HL-60 (cell line): ENCODE results near the gene RNFT1.
"Not testable (repeated sequence)": the region's sequence is repeated elsewhere in the genome, so short reads cannot be mapped to it uniquely, and the experiment has no call there.

Experiments
- DNase-seq, 2 experiments: peaks; one replicate each; pipeline ENCODE4 v3.0.0-alpha.2; 2010 to 2020; ENCODE audit warnings: low read depth in 1 of 2, low spot score in 1 of 2
- H3K27ac ChIP-seq: fragments of 250-450 bp; sonication (Bioruptor Pico); replicated peaks from 2 replicates; pipeline ENCODE4 v1.5.1; 2020; ENCODE audit warnings: mild to moderate bottlenecking, moderate library complexity
- H3K27me3 ChIP-seq: fragments of 250-450 bp; sonication (Bioruptor Pico); 2 replicates; pipeline ENCODE4 v1.5.1; 2021; ENCODE audit warnings: mild to moderate bottlenecking, moderate library complexity; ENCODE audit not compliant: insufficient read depth, poor library complexity, severe bottlenecking
- H3K4me3 ChIP-seq: replicated peaks from 2 replicates; pipeline ENCODE4 v1.5.1; 2011; ENCODE audit warnings: mild to moderate bottlenecking, control low read depth, low read length; ENCODE audit not compliant: insufficient read depth
- GABPA ChIP-seq: IDR thresholded peaks from 2 replicates; pipeline ENCODE4 v1.6.1; 2012; ENCODE audit warnings: low read depth
- POLR2AphosphoS5 ChIP-seq: IDR thresholded peaks from 2 replicates; pipeline ENCODE4 v1.6.1; 2012; ENCODE audit warnings: low read depth
- SPI1 ChIP-seq: IDR thresholded peaks from 2 replicates; pipeline ENCODE4 v1.6.1; 2012; ENCODE audit warnings: low read depth, mild to moderate bottlenecking, borderline replicate concordance
- long read RNA-seq: library from polyadenylated mRNA; unstranded; transcript quantifications from one replicate; pipeline ENCODE4 v2.0.0, GENCODE V29; 2020
- TF ChIP-seq, protein P1 (sequence below): IDR thresholded peaks from 2 replicates; pipeline ENCODE4 v1.6.1; 2012; ENCODE audit warnings: low read depth; ENCODE audit not compliant: insufficient replicate concordance
- TF ChIP-seq, protein P2 (sequence below): IDR thresholded peaks from one replicate; pipeline ENCODE4 v1.5.1; 2011; ENCODE audit warnings: low read length, control low read depth, inconsistent platforms; ENCODE audit not compliant: insufficient read depth

Gene RNFT1, protein sequence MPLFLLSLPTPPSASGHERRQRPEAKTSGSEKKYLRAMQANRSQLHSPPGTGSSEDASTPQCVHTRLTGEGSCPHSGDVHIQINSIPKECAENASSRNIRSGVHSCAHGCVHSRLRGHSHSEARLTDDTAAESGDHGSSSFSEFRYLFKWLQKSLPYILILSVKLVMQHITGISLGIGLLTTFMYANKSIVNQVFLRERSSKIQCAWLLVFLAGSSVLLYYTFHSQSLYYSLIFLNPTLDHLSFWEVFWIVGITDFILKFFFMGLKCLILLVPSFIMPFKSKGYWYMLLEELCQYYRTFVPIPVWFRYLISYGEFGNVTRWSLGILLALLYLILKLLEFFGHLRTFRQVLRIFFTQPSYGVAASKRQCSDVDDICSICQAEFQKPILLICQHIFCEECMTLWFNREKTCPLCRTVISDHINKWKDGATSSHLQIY
- long read RNA-seq, transcript RNFT1-204 (8 exons, 1,893 nt), result minor isoform, 22 of 72 reads
- long read RNA-seq, transcript RNFT1-201 (9 exons, 2,101 nt), result major isoform, 35 of 72 reads
- long read RNA-seq, partial matches to known transcripts, result 3 of 72 reads
- long read RNA-seq, other reads (novel, unspliced or antisense), result 8 of 72 reads

DNA sequence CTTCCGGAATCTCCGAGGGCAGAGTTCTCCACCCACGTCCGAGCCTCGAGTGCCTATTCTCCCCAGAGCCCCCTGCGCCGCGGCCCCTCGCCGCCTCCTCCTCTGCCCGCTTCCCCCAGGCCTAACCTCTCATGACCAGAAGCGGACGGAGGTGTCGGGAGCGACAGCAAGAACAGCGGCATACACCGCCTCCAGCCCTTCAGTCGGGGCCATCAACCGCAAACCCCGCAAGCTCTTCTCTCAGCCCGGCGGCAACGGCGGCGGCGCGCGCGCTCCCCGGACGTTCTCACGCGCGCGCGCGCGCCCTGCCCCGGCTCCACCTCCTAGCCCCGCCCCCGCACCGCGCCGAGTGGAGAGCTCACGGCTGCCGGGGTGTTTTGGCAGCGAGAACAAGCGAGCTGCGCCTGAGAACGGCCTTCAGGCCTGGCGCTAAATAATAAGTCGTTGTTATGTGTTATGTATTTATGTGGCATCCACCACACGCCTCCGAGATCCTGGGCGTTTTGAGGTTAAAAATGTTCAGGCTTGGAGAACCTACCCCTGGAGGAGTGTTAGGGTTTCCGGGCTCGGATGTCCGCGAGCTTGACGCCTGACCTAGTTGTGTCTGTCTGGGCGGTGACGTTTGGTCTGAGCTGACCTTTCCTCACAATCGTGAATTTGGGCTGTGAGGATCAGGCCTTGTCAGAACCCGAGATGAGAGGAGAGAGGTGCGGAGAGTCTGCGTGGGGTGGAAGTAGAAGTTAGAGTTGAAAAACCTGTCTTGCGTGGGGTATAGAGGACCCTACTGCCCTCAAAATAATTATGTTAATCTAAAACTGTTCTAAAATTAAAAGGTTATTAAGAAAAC, at the start of gene RNFT1:
TSS of gene RNFT1 (minus strand) at position 259 of the 847 bp plus-strand sequence. CDS start at position 182, 77 bp downstream.
- peak; percentile 64 to 87 for DNase-seq
- H3K4me3 ChIP-seq, result peak within 1 kb of the TSS; percentile 76
- peak within 1 kb of the TSS; percentile 93 for H3K27ac ChIP-seq
- TF ChIP-seq GABPA (0 out of 2 replicates have a peak, but pooled peaks have one; percentile 6), SPI1 (no peak), POLR2AphosphoS5 (peak; percentile 86)
- TF ChIP-seq, protein P1, sequence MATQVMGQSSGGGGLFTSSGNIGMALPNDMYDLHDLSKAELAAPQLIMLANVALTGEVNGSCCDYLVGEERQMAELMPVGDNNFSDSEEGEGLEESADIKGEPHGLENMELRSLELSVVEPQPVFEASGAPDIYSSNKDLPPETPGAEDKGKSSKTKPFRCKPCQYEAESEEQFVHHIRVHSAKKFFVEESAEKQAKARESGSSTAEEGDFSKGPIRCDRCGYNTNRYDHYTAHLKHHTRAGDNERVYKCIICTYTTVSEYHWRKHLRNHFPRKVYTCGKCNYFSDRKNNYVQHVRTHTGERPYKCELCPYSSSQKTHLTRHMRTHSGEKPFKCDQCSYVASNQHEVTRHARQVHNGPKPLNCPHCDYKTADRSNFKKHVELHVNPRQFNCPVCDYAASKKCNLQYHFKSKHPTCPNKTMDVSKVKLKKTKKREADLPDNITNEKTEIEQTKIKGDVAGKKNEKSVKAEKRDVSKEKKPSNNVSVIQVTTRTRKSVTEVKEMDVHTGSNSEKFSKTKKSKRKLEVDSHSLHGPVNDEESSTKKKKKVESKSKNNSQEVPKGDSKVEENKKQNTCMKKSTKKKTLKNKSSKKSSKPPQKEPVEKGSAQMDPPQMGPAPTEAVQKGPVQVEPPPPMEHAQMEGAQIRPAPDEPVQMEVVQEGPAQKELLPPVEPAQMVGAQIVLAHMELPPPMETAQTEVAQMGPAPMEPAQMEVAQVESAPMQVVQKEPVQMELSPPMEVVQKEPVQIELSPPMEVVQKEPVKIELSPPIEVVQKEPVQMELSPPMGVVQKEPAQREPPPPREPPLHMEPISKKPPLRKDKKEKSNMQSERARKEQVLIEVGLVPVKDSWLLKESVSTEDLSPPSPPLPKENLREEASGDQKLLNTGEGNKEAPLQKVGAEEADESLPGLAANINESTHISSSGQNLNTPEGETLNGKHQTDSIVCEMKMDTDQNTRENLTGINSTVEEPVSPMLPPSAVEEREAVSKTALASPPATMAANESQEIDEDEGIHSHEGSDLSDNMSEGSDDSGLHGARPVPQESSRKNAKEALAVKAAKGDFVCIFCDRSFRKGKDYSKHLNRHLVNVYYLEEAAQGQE, result peak; percentile 58
- TF ChIP-seq, protein P2, sequence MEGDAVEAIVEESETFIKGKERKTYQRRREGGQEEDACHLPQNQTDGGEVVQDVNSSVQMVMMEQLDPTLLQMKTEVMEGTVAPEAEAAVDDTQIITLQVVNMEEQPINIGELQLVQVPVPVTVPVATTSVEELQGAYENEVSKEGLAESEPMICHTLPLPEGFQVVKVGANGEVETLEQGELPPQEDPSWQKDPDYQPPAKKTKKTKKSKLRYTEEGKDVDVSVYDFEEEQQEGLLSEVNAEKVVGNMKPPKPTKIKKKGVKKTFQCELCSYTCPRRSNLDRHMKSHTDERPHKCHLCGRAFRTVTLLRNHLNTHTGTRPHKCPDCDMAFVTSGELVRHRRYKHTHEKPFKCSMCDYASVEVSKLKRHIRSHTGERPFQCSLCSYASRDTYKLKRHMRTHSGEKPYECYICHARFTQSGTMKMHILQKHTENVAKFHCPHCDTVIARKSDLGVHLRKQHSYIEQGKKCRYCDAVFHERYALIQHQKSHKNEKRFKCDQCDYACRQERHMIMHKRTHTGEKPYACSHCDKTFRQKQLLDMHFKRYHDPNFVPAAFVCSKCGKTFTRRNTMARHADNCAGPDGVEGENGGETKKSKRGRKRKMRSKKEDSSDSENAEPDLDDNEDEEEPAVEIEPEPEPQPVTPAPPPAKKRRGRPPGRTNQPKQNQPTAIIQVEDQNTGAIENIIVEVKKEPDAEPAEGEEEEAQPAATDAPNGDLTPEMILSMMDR, result no peak
- no peaks in the 10 kb centered on the region for H3K27me3 ChIP-seq

DNA sequence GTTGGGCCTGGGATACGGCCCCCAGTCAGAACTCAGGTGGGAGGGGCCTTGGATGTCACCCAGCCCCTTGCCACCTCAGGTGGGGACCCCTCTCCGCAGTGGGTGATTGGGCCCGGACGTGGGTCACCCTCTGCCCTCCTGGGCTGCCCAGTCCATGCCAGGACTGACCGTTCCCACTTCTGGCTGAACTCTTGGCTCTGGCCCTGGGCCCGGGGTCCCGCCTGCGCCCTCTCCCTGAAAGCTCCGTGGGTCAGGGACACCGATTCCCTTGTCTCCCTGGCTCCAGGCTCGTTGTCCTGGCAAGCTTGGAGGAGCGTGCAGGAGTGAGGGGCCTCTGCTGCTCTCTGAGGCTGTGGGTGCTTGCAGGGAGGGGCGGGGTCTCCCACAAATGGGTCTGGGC, 44.8 kb upstream of the RNFT1 start:
- H3K27ac ChIP-seq, H3K4me3 ChIP-seq, H3K27me3 ChIP-seq, DNase-seq: not testable (repeated sequence)

DNA sequence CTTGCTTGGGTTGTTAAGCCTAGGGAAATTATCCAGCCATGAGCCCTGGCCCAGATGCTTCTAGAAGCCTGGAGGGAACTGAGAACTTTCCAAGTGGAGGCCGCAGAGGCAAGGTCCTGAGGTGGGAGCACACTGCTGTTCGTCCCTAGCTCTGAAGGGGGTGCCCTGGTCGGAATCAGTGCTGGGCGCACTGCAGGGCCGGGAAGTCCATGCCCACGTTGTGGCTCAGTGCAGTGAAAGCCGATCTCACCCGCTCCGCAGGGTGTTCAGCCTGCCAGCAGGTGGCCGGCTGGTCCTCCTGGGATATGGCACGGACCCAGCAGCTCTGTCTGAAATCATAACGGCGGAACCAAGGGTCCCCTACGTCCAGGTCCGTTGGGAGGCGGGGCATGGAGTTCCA, 43.8 kb upstream of the RNFT1 start:
- not testable (repeated sequence) for DNase-seq, H3K4me3 ChIP-seq, H3K27me3 ChIP-seq, H3K27ac ChIP-seq

DNA sequence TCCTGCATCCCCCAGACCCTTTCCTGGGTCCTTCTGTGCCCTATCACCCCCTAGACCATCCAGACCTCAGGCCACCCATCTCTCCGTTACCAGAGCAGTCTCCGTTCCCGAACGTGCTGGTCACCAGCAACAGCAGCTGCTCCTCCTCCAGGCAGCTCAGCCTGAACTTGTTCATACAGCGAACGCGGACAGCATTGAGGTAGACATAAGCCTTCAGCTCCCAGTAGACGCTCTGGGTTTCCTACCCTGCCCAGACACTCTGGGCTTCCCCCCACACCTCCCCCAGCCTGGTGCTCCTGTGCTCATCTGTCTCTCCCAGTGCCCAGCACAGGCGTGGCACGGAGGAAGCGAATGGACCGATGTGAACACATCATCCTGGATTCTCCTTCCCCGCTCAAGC, 41.6 kb upstream of the RNFT1 start:
- DNase-seq, result no peak
- no peak overlapping the region for H3K27ac ChIP-seq
- H3K27me3 ChIP-seq, result no peaks in the 10 kb centered on the region
- TF ChIP-seq, protein P2, result no peak
- TF ChIP-seq SPI1 (no peak), GABPA (no peak), POLR2AphosphoS5 (no peak)
- TF ChIP-seq, protein P1, result no peak
- no peak overlapping the region for H3K4me3 ChIP-seq

DNA sequence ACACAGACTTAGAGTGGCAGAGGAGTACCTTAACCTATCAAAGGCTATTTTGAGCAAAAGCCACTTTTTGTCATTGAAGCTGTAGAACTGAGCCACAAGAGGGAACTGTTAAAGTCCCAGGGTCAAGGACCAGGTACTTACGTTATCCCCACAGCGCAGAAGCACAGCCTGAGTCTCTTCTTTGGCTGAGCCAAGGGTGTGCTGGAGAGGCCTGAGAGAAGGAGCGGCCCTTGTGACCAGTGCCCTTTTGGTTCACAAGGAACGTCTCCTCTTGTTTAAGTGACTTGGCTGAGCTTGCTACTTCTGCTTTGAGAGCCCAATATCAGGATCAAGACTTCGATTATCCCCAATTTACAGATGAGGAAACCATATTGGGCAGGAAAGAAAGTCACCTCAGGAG, 40.0 kb upstream of the RNFT1 start:
- H3K27ac ChIP-seq, H3K27me3 ChIP-seq, DNase-seq, H3K4me3 ChIP-seq: not testable (repeated sequence)

DNA sequence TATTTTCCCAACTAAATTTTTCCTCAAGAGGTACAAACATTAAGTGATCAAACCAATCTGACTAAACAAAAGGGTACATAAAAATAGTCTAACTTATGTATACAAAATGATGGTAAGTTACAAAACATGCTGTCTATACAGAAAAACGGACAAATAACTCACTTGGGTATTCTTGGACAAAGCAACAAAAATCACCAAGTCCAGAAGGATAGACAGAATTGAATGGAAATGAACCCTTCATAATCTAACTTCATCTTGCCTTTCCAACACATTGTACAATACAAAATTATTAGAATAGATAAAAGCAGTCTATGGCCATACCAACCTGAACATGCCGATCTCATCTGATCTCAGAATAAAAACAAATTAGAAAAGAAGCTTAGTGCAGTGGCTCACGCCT, 37.9 kb upstream of the RNFT1 start:
- H3K27me3 ChIP-seq, H3K4me3 ChIP-seq, DNase-seq, H3K27ac ChIP-seq: not testable (repeated sequence)

DNA sequence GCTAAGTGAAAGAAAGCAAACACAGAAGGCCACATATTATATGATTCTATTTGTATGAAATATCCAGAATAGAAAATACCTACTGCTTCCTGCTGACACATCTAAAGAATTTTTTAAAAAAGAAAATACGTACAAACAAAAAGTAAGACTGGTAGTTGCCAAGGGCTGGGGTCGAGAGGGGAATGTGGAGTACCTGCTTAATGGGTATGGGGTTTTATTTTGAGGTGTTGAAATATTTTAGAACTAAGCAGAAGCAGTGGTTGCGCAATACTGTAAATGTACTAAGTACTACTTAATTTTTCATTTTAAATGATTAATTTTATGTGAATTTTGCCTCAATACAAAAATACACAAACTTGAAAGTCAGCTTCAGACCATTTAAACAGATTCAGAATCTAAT, 32.1 kb upstream of the RNFT1 start:
- not testable (repeated sequence) for H3K4me3 ChIP-seq, DNase-seq, H3K27me3 ChIP-seq, H3K27ac ChIP-seq

DNA sequence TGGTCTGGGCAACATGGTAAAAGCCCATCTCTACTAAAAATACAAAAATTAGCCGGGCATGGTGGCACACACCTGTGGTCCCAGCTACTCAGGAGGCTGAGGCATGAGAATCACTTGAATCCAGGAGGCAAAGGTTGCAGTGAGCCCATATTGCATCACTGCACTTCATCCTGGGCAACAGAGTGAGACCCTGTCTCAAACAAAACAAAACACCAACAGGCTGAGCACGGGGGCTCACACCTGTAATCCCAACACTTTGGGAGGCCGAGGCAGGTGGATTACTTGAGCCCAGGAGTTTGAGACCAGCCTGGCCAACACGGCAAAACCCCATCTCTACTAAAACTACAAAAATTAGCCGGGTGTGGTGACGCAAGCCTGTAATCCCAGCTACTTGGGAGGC, 10.6 kb upstream of the RNFT1 start:
- H3K27ac ChIP-seq, DNase-seq, H3K4me3 ChIP-seq, H3K27me3 ChIP-seq: not testable (repeated sequence)
